ENCODE measurements around the gene SBNO2.

The SBNO2 gene

GRCh38 chr19:1151917-1152587, 22.0 kb downstream of the SBNO2 start:
- DNase-seq = no peak

GRCh38 chr19:1151037-1151724, 22.9 kb downstream of the SBNO2 start:
- no peak for DNase-seq

GRCh38 chr19:1150333-1151036, 23.6 kb downstream of the SBNO2 start:
- no peak for DNase-seq

DNA sequence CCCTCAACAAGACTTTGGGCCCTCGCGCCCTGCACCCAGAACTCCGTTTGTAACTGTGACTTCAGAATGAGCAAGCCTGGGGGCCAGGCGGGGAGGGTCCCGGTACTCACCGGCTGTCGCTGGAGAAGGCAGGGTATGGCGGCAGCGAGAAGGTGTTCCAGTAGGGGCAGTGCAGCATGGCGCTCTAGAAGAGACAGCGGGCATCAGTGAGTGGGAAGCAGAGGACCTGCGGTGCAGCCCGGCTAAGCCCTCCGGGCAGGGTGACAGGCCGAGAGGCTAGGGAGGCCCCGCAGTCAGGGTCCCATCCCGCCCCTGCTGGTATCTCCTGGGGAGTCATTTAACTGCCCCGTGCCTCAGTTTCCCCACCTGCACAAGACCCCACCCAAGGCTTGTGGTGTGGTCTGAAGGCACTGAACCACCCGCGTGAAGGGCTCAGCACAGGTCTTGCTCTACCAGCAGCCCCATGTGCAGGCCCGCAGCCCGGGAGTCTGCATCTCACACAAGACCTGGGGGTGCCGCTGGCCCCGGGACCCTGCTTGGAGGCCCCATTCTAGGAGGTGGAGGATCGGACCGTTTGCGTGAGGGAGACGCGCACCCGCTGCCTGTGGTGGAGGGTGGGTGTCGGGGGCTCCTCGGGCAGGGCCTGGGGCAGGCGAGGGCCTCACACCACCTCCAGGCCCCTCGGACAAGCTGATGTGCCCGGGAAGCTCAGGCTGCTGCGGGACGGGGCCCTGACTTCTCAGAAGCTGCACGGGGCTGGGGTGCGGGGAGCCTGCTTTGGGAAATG, 24.6 kb downstream of the SBNO2 start:
- DNase-seq = no peak

DNA sequence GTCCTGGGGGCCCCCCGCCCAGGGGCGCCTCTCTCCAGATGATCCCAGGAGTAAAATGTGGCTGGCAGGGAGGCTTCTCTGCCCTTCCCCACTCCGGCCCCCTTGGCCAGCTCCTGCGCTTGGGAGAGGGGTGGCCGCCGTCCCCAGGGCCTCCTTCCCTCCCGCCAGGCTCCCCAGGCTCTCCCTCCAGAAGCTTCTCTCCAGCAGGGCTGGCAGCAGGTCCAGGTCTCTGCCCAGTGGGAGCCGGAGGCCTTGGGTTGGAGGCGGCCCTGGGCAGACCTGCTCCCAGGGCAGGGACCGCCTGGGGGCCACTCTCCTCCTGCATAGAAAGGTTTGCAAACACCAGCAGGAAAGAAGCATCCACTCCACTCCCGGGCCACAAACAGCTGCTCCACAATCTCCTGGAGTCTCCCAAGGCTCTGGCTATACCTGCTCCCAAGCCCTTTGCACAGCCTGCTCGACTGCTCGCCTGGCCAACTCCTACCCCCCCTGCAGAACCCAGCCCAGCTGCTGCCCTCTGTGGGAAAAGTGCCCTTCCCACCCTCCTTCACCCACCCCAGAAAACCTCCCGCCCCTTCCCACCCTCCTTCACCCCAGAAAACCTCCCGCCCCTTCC, 26.0 kb downstream of the SBNO2 start:
- DNase-seq = no peak

DNA sequence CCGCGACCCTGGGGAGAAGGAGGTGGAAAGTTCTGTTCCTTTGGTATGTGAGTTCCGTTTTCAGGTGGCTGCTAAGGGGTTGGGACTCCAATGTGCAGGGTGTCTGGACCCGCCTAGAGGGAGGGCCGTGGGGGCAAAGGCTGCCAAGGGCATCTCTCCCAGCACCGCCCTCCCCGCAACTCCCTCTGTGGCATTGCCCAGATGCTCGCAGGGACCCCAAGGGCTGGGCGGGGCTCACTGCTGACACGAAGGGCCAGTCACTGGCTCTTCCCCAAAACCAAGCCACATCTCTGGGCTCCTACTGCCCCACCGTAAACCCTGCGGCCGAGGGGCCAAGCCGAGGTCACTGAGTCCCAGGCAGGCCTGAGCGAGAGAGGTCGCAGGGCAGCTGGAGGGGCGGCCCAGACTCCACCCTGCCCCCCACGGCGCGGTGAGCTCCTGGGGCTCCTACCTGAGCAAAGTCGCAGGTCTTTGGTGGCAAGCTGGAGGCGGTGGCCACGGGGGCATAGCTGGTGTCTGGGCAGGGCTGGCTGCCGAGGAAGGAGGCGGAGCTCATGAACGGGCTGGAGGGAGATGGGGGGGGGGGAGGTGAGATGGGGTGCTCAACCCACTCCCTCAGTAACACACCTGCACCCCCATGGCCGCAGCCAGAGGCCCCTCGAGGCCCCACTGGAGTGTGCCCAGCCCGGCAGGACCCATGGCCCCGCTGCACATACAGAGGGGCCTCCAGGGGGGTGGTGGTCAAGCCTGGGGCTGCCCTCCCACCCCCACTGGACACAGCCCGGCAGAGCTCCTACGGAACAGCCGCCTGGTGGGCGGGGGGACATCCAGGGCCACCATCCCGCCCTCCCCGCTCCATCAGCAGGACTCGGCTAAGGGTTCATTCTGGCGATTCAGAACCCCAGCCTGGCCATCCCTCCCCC, 26.9 kb downstream of the SBNO2 start:
- DNase-seq = no peak

DNA sequence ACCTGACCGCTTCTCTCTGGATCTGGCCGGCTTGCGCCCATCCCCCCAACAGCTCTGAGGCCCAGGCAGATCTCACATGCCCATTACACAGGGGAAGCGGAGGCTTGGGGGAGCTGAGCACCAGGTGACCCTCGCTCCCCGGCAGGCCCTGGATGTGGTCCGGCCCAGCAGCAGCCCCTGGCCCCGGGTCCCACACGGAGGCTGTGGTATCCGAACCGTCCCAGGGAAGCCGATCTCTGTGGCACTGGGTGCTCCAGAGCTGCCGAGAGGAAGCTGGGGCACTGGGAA, 27.7 kb downstream of the SBNO2 start:
- DNase-seq = no peak

- DNase-seq = no peak
Measured at GRCh38 chr19:1145635-1146411, 28.2 kb downstream of the SBNO2 start.

- DNase-seq = no peak
Measured at GRCh38 chr19:1144741-1145140, 29.3 kb downstream of the SBNO2 start.

DNA sequence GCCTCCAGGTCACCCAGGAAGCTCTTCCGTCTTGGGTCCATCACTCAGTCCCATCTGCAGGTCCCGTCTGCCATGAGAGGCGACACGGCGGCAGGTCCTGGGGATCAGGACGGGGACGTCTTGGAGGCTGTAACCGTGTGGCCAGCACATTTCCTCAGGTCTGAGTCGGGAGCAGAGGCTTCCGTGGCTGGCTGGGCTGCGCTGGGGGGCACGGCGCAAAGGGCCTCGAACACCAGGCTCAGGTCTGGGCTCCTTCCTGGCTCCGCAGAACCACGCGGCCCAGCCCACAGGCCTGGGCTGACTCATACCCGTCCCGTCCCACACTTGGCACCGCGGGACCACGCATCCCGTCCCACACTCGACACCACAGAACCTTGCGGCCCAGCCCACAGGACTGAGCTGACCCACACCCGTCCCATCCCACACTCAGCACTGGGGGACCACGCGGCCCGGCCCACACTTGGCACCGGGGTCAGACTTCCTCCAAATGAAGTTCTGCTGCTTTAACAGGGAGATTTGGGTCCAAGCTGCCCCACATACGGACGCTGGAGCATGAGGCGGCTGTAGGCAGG, 30.2 kb downstream of the SBNO2 start:
- DNase-seq = no peak

GRCh38 chr19:1141944-1142343, 32.1 kb downstream of the SBNO2 start:
- no peak for DNase-seq

DNA sequence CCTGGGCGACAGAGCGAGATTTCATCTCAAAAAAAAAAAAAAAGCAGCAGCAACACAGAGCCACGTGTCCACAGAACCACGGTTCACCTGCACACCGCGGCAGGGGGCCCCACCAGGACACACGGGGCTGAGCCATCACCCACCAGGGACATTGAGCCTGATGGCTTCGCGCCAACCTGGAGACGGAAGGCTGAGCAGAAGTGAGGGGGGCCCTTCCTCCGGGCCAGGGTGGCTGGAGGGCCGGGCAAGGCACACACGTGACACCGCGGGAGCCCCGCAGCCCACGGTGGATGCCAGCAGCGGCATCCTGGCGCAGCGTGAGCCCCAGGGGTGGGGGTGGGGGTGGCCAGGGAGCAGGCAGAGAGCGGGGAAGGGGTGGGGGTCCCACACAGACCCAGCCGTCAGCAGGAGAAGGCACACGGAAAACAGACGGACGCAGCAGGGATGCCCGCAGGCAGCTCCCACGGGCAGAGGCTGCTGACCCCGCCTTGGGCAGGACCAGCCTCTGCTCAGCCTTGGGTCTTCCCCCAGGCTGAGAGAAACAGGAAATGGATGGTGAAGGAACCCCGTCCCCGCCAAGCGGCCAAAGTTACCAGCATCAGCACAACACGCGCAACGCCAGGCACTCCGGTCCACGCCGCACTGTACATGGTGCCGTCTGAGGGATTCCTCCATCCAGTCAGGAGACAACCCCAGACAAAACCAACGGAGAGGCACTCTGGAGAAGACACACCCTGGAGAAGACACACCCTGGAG, 33.6 kb downstream of the SBNO2 start:
- DNase-seq = no peak

DNA sequence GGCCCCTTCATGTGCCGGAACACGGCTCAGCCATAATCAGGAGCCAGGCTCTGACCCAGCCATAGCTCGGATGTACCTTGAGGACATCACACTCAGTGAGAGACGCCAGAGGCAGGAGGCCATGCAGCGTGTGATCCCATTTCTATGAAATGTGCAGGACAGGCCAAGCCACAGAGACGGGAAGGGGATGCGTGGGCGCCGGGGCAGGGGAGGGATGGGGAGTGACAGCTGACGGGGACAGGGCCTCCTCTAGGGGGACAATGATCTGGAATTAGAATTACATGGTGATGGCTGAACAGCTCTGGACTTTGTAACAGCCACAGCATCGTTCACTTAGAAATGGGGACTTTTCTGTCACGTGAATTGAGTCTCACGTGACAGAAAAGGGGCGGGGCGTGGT, 34.9 kb downstream of the SBNO2 start:
- no peak for DNase-seq

GRCh38 chr19:1138121-1138520, 35.9 kb downstream of the SBNO2 start:
- no peak for DNase-seq

GRCh38 chr19:1136621-1137317, 37.3 kb downstream of the SBNO2 start:
- DNase-seq = no peak

- no peak for DNase-seq
Measured at GRCh38 chr19:1136201-1136600, 37.9 kb downstream of the SBNO2 start.

DNA sequence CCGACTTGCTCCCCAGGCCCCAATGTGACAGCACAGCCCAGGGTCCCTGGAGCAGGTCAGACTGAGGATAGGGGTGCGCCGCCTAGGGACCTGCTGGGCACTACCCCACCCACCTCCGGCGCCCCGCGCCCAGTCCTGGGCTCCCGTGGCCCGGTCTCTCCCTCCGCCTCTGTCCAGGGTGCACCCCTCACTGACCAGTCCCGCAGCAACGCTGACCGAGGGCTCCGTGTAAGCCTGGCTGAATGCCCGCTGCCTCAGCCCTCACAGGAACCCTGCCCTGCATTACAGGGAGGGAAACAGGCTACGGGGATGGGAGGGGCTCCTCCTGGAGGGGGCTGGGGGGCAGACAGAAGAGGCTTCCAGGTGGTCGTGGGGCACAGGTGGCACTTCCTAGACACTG, 38.6 kb downstream of the SBNO2 start:
- no peak for DNase-seq

- no peak for DNase-seq
Measured at GRCh38 chr19:1134431-1134830, 39.6 kb downstream of the SBNO2 start.

DNA sequence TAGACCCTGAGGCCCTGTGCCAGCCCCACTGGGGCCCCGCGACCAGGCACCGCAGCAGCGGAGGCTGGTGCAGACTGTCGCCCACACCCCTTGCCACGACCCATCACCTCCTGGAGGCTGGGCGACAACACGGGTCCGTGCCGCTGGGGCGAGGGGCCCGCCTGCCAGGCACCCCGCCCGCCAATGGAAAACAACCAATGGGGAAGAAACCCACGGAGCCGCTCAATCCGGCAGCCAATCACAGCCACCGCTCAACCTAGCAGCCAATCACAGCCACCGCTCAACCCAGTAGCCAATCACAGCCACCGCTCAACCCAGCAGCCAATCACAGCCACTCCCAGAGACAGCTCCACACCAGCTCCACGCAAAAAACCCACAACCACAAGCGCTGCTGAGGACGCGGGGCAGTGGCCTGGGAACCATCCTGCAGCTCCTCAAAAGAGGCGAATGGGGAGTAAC, 40.6 kb downstream of the SBNO2 start:
- peak; percentile 78 to 79 for DNase-seq

Measured in stimulated activated CD4-positive, alpha-beta T cell treated with anti-CD3 and anti-CD28 coated beads, Interleukin-2, amount 100 ng/mL, for 24 hours (primary cell).